Measurements from ENCODE around the gene NDUFS5. TPM values are rescaled to one million over a fixed set of nuclear protein-coding genes. Genes with fewer than 3 reads are reported as not detected.
A peak's percentile ranks its signal among the peaks of the same experiment; 100 is the strongest.

Gene NDUFS5
- total RNA-seq, 4 donors from 2014 or later = 300 to 553 (median 521) TPM

DNA sequence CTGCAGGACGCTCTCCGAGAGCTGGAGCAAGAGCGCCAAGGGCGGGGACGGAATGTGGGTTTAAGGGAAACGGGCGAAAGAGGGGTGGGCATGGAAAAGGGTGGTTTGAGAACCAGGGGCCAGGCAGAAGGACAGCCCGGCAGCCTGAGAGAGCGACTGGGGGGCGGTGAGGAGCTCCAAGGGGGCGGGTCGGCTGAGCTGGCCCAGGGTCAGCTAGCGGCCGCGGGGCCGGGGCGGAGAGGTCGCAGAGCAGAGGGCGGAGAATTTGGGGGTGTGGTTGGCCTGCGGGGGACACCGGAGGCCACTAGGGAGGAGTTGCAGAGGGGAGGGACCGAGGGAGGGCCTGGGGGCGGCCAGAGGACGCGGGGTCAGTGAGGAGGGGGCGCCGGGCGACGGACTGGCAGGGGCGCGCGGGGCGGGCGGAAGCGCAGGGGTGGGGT is 54.7 kb downstream of the NDUFS5 start:
- 1 to 4% methylated on average over 5 to 13 of the region's 35 CpGs for WGBS, 2 donors (ENCODE audit: low coverage in 1 of 2)
- TF ChIP-seq, protein P1, sequence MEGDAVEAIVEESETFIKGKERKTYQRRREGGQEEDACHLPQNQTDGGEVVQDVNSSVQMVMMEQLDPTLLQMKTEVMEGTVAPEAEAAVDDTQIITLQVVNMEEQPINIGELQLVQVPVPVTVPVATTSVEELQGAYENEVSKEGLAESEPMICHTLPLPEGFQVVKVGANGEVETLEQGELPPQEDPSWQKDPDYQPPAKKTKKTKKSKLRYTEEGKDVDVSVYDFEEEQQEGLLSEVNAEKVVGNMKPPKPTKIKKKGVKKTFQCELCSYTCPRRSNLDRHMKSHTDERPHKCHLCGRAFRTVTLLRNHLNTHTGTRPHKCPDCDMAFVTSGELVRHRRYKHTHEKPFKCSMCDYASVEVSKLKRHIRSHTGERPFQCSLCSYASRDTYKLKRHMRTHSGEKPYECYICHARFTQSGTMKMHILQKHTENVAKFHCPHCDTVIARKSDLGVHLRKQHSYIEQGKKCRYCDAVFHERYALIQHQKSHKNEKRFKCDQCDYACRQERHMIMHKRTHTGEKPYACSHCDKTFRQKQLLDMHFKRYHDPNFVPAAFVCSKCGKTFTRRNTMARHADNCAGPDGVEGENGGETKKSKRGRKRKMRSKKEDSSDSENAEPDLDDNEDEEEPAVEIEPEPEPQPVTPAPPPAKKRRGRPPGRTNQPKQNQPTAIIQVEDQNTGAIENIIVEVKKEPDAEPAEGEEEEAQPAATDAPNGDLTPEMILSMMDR (IDR thresholded peaks at IDR 0.05) = no peak
- no peak for TF ChIP-seq EP300 (IDR thresholded peaks at IDR 0.05)
- TF ChIP-seq POLR2AphosphoS5 (IDR thresholded peaks at IDR 0.05) = no peak
- TF ChIP-seq POLR2A (IDR thresholded peaks at IDR 0.05) = no peak
- ATAC-seq = no peak
- Histone ChIP-seq H3K4me1 (peaks cover 0 to 38% (median 7%) of the 10 kb centered on the region in 3 donors), H3K27ac (peak overlapping the region in 1 of 4 donors; percentile 73), H3K9me3 (no peaks in the 10 kb centered on the region), H3K4me3 (peak overlapping the region; percentile 25 to 69), H3K27me3 (peaks cover 37% of the 10 kb centered on the region), H3K36me3 (no peaks in the 10 kb centered on the region)

DNA sequence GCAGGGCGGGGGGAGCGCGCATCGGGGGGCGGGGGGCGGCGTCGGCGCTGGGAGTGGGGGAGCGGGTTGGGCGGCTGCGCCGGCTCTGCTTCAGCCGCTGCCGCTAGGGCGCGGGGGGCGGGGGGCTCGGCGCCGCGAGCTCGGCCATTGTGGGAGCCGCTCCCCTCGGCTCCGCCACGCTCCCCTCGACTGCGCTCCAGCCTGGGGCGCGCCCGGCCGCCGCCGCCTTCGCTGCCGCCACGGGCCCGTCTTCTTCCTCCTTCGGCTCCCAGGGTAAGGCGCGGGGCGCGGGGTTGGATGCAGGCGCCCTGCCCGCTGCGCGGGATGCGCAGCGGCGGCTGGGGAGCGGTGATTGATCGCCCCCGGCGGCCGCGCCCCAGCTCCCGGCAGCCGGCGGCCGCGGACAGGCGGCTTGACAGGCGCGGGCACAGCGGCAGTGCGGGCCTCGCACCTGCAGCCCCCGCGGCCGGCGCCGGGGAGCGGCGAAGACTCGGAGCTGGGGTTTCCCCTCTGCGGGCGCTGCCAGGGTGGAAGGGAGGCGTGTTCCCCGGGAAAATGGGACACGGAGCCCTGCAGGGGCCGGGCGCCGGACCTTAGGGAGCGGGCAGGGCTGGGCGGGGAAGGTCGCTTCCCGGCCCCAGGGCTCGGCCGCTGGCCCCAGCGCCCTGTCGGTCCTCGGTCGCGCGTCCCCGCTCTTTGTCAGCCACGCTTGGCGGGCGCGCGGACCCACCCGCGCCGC is 55.3 kb downstream of the NDUFS5 start:
- WGBS, 2 donors (ENCODE audit: low coverage in 1 of 2) = no CpG with 5 or more reads among the region's 105 CpGs
- H3K9me3 ChIP-seq = no peaks in the 10 kb centered on the region
- peaks cover 37% of the 10 kb centered on the region for H3K27me3 ChIP-seq
- H3K27ac ChIP-seq = peak overlapping the region in 2 of 4 donors; percentile 43 to 73
- H3K4me1 ChIP-seq = peaks cover 0 to 38% (median 7%) of the 10 kb centered on the region in 3 donors
- H3K4me3 ChIP-seq = peak overlapping the region; percentile 25 to 69
- ATAC-seq = peak; percentile 55
- TF ChIP-seq, protein P1 (IDR thresholded peaks at IDR 0.05) = peak in 2 of 4 experiments; percentile 3 to 10
- no peak for TF ChIP-seq POLR2A (IDR thresholded peaks at IDR 0.05)
- H3K36me3 ChIP-seq = no peaks in the 10 kb centered on the region

DNA sequence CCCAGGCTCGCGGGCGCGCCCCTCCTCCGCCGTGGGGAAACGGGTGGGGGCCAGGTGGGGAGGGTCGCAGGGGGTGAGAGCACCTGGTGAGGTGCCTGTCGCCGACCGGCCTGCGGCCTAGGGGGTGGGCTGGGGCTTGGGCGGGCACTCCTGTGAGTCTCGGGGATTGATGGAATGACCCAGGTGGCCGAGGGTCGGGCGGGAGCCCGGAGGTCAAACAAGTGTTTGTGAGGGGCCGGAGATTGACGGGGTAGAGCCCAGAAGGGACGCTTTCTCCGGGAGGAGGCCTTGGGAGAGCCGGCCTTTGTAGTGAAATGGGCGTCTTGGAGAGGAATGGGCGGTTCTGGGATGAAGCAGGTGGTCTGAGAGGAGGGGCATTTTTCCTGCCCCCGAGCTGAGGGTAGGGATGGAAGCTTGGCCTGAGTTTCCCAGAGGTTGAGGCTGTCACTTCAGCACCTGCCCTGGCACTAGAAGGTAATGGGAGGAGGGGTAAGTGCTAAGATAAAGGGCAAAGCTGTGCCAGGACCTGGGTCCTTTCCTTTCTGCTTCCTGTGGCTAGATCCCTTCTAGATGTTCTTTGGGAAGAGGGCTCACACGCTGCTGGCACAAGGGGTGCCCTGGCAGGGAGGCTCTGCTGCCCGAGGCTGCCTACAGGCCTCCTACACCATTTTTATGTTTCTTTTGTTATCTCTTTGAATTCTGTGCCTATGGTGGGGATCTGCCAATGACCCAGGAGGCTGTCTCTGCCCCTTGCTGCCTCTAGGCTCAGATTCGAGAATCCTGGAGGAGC is 56.1 kb downstream of the NDUFS5 start:
- TF ChIP-seq EP300 (IDR thresholded peaks at IDR 0.05) (no peak), POLR2A (IDR thresholded peaks at IDR 0.05) (no peak), POLR2AphosphoS5 (IDR thresholded peaks at IDR 0.05) (no peak)
- TF ChIP-seq, protein P1 (IDR thresholded peaks at IDR 0.05) = no peak
- Histone ChIP-seq H3K4me3 (peak overlapping the region; percentile 25 to 69), H3K9me3 (no peaks in the 10 kb centered on the region), H3K27ac (peak overlapping the region in 2 of 4 donors; percentile 43 to 73), H3K36me3 (no peaks in the 10 kb centered on the region), H3K4me1 (peaks cover 0 to 39% (median 11%) of the 10 kb centered on the region in 3 donors), H3K27me3 (peaks cover 37% of the 10 kb centered on the region)
- no peak for ATAC-seq
- 51 to 53% methylated on average over 4 to 6 of the region's 29 CpGs for WGBS, 2 donors (ENCODE audit: low coverage in 1 of 2)

DNA sequence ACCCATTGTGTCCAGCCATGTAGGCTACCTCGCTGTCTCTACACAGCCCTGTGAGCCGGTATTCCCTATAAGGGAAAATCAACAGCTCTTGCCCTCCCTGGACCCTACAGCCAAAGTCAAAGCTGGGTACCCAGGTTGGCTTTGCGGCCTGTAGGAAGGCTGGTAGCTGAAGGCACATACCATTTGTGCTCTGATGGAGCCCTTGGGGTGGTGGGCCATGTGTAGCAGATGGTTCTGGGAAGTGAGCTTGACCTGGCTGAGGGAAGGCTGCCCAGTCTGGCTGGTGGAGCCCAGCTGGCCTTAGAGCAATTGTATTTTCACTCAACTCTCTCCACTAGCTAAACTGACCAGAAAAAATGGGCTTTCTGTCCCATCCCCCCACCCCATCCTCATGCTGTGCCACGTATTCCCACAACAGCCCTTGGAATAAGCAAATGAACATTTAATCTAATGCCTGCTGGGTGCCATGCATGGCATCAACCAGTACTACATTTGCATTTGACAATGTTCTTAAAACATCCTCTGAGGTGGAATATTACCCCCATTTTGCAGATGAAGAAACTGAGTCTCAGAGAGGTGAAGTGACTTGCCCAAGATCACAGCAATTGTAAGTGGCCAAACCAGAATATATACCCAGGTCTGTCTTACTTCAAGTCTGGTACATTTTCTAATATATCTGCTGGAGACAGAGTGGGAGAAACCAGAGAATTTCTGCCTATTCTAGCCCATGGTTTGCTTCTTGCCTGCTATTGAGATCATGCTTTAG is 56.8 kb downstream of the NDUFS5 start:
- no peaks in the 10 kb centered on the region for H3K9me3 ChIP-seq
- ATAC-seq = no peak
- no peaks in the 10 kb centered on the region for H3K36me3 ChIP-seq
- peaks cover 0 to 45% (median 11%) of the 10 kb centered on the region in 3 donors for H3K4me1 ChIP-seq
- WGBS, 2 donors (ENCODE audit: low coverage in 1 of 2) = 100% methylated on average over 1 of the region's 4 CpGs; no CpG with 5 or more reads in 1 of the 2 donors
- no peak for TF ChIP-seq POLR2A (IDR thresholded peaks at IDR 0.05)
- no peak for TF ChIP-seq POLR2AphosphoS5 (IDR thresholded peaks at IDR 0.05)
- TF ChIP-seq, protein P1 (IDR thresholded peaks at IDR 0.05) = no peak
- TF ChIP-seq EP300 (IDR thresholded peaks at IDR 0.05) = no peak
- no peak overlapping the region for H3K27ac ChIP-seq
- peaks cover 37% of the 10 kb centered on the region for H3K27me3 ChIP-seq
- H3K4me3 ChIP-seq = no peak overlapping the region
